HepG2 (cell line): ENCODE results near the gene PDE3B. TPM values are rescaled to one million over a fixed set of nuclear protein-coding genes. Genes with fewer than 3 reads are reported as not detected.

Experiments used
- ATAC-seq: fragments of 200-7000 bp; cut with Tn5 transposase; 3 replicates; pipeline ENCODE4 v1.9.1; 2020; ENCODE audit warnings: mild to moderate bottlenecking, moderate library complexity
- BruUV-seq: library from RNA; stranded (reverse); fragments of 400-500 nt; replicated peaks from 2 replicates; lab custom pipeline; 2021; lab: Mats Ljungman, UMichigan
- CTCF ChIA-PET: fragments of 300-600 bp; formaldehyde crosslinking; extraction: SDS; loops from one replicate; lab custom pipeline; 2021; ENCODE audit warnings: low total read pairs, inconsistent platforms, low intra/inter-chr PET ratio; lab: Yijun Ruan, JAX
- POLR2A ChIA-PET: fragments of 350-600 bp; sonication (Branson Sonifier 250); formaldehyde crosslinking; loops from one replicate; lab custom pipeline; 2020; ENCODE audit warnings: antibody characterized with exemption, inconsistent platforms; lab: Yijun Ruan, JAX
- DNase-seq: peaks from one replicate; pipeline ENCODE4 v3.0.0-alpha.2; 2015; ENCODE audit warnings: low spot score
- FAIRE-seq: peaks from 3 replicates; lab custom pipeline; 2011; peaks lifted over from hg19 to GRCh38; lab: Jason Lieb, UNC
- H2AFZ ChIP-seq: one replicate; pipeline ENCODE4 v1.6.1; 2011; ENCODE audit warnings: low read length, inconsistent platforms
- H3K27ac ChIP-seq: fragments of 300-600 bp; 3 replicates; pipeline ENCODE4 v1.8.0; 2011; ENCODE audit warnings: mixed run types, mild to moderate bottlenecking, mixed read lengths, low read length, inconsistent platforms; ENCODE audit not compliant: insufficient read depth; ENCODE audit errors: extremely low read length
- H3K27me3 ChIP-seq, 2 experiments: fragments of 200-600 bp in 1 of 2; 2 replicates in 1 of 2; 3 replicates in 1 of 2; pipeline versions ENCODE4 v1.6.0 to v1.8.0; 2011; ENCODE audit warnings: low read length in 2 of 2, mild to moderate bottlenecking in 2 of 2, moderate library complexity in 2 of 2, inconsistent platforms in 1 of 2; ENCODE audit not compliant: insufficient read depth in 2 of 2, control insufficient read depth in 1 of 2
- H3K36me3 ChIP-seq, 2 experiments: fragments of 200-600 bp in 1 of 2; replicated peaks in 1 of 2; 2 replicates in 1 of 2; 3 replicates in 1 of 2; pipeline versions ENCODE4 v1.5.1 to v1.8.0; 2011; ENCODE audit warnings: low read length in 2 of 2, inconsistent platforms in 1 of 2; ENCODE audit not compliant: insufficient read depth in 2 of 2, control insufficient read depth in 1 of 2
- H3K4me1 ChIP-seq: 2 replicates; pipeline ENCODE4 v1.5.1; 2012; ENCODE audit warnings: low read length, inconsistent platforms; ENCODE audit not compliant: insufficient read depth
- H3K4me2 ChIP-seq: 2 replicates; pipeline ENCODE4 v1.6.0; 2011; ENCODE audit warnings: low read depth, low read length, inconsistent platforms
- H3K4me3 ChIP-seq, 3 experiments: fragments of 200-600 bp in 1 of 3; sonication (generic), shearing (Covaris generic) in 1 of 3; replicated peaks in 1 of 3; 2 replicates each; pipeline ENCODE4 v1.5.1; 2011 to 2016; ENCODE audit warnings: low read length in 3 of 3, inconsistent platforms in 2 of 3, low read depth in 2 of 3, mild to moderate bottlenecking in 2 of 3, control low read depth in 1 of 3, mixed read lengths in 1 of 3; ENCODE audit not compliant: insufficient read depth in 1 of 3
- H3K79me2 ChIP-seq: one replicate; pipeline ENCODE4 v1.6.1; 2011; ENCODE audit warnings: low read length, inconsistent platforms; ENCODE audit not compliant: insufficient read depth
- H3K9ac ChIP-seq: 2 replicates; pipeline ENCODE4 v1.6.0; 2011; ENCODE audit warnings: mild to moderate bottlenecking, low read depth, low read length, inconsistent platforms; ENCODE audit not compliant: insufficient read depth
- H3K9me3 ChIP-seq: 2 replicates; pipeline ENCODE4 v1.5.1; 2012; ENCODE audit warnings: mild to moderate bottlenecking, low read length
- H4K20me1 ChIP-seq: 2 replicates; pipeline ENCODE4 v1.6.0; 2011; ENCODE audit warnings: inconsistent platforms, mild to moderate bottlenecking, low read length, moderate library complexity; ENCODE audit not compliant: insufficient read depth
- GZF1 ChIP-seq: sonication (generic); formaldehyde crosslinking; IDR thresholded peaks from 2 replicates; pipeline ENCODE4 v1.5.1; 2020; ENCODE audit warnings: mild to moderate bottlenecking, missing genetic modification reagents
- HMG20B ChIP-seq: conservative IDR thresholded peaks from 2 replicates; pipeline ENCODE4 v1.6.1; 2016; ENCODE audit warnings: missing genetic modification reagents, missing compliant biosample characterization
- ISL2 ChIP-seq: sonication (generic); formaldehyde crosslinking; IDR thresholded peaks from 2 replicates; pipeline ENCODE4 v1.5.0; 2020; ENCODE audit warnings: missing genetic modification reagents
- NAIF1 ChIP-seq: sonication (generic); formaldehyde crosslinking; IDR thresholded peaks from 2 replicates; pipeline ENCODE4 v1.5.0; 2020; ENCODE audit warnings: mild to moderate bottlenecking, missing genetic modification reagents, borderline replicate concordance
- NBN ChIP-seq: fragments of 450-650 bp; conservative IDR thresholded peaks from 2 replicates; pipeline ENCODE4 v1.6.1; 2017
- REXO4 ChIP-seq: sonication (generic); formaldehyde crosslinking; IDR thresholded peaks from 2 replicates; pipeline ENCODE4 v1.8.0; 2022; ENCODE audit warnings: missing genetic modification reagents, mild to moderate bottlenecking, borderline replicate concordance
- ZKSCAN1 ChIP-seq: fragments of 150-350 bp; IDR thresholded peaks from 2 replicates; pipeline ENCODE4 v1.6.1; 2014; ENCODE audit warnings: low read length
- ZNF225 ChIP-seq: sonication (generic); formaldehyde crosslinking; IDR thresholded peaks from 2 replicates; pipeline ENCODE4 v1.4.0; 2020; ENCODE audit warnings: mild to moderate bottlenecking, missing genetic modification reagents
- ZNF234 ChIP-seq: sonication (generic); formaldehyde crosslinking; conservative IDR thresholded peaks from 2 replicates; pipeline ENCODE4 v1.5.1; 2020; ENCODE audit warnings: mild to moderate bottlenecking, missing genetic modification reagents
- ZNF256 ChIP-seq: sonication (generic); formaldehyde crosslinking; conservative IDR thresholded peaks from 2 replicates; pipeline ENCODE4 v1.4.0; 2020; ENCODE audit warnings: missing genetic modification reagents
- ZNF619 ChIP-seq: sonication (generic); formaldehyde crosslinking; IDR thresholded peaks from 2 replicates; pipeline ENCODE4 v1.4.0; 2020; ENCODE audit warnings: mild to moderate bottlenecking, missing genetic modification reagents
- ZNF629 ChIP-seq: sonication (generic); formaldehyde crosslinking; conservative IDR thresholded peaks from 2 replicates; pipeline ENCODE4 v1.5.0; 2020; ENCODE audit warnings: missing genetic modification reagents
- ZNF761 ChIP-seq: sonication (generic); formaldehyde crosslinking; conservative IDR thresholded peaks from 2 replicates; pipeline ENCODE4 v1.4.0; 2020; ENCODE audit warnings: mild to moderate bottlenecking, missing genetic modification reagents
- ZNF781 ChIP-seq: sonication (generic); formaldehyde crosslinking; IDR thresholded peaks from 2 replicates; pipeline ENCODE4 v1.5.1; 2020; ENCODE audit warnings: borderline replicate concordance, mild to moderate bottlenecking, missing genetic modification reagents; ENCODE audit errors: not compliant biosample characterization
- WGBS: methylation state at CpG from one replicate; pipeline ENCODE4 v1.1.6; 2017; ENCODE audit warnings: low lambda C conversion rate; 5-methylcytosine and 5-hydroxymethylcytosine counted together
- in situ Hi-C: cut with HindIII; loops from 2 replicates; pipeline ENCODE4 v1.10.0; 2017; ENCODE audit warnings: low pct_unique_long_range_greater_than_20kb; ENCODE audit not compliant: extremely low pct_ligation_motif_present
- intact Hi-C: fragments of 100-400 bp; cut with micrococcal nuclease; formaldehyde crosslinking; loops from one replicate; pipeline ENCODE4 v1.10.0; 2022; ENCODE audit not compliant: unreplicated experiment
- polyA plus RNA-seq, 8 experiments: library from polyadenylated mRNA; depleted of rRNA in 3 of 8; stranded (reverse) in 7 of 8; unstranded in 1 of 8; fragments of >200 nt; fragmentation: Illumina TruSeq in 4 of 8; extraction: Trizol in 4 of 8; gene quantifications; 2 replicates each; pipeline versions ENCODE4 v1.2.1 to v1.2.3, GENCODE V29; 2011 to 2016; ENCODE audit warnings: low read depth in 4 of 8, missing spikeins in 1 of 8, mixed read lengths in 1 of 8; ENCODE audit not compliant: insufficient read depth in 1 of 8
- total RNA-seq, 5 experiments: library from RNA; depleted of rRNA; stranded (reverse); fragments of >200 nt; fragmentation: Illumina TruSeq; extraction: Trizol; gene quantifications; 2 replicates each; pipeline ENCODE4 v1.2.3, GENCODE V29; 2016; ENCODE audit warnings: low read depth in 1 of 5
- TF ChIP-seq, protein P1 (sequence below): sonication (generic); formaldehyde crosslinking; IDR thresholded peaks from 2 replicates; pipeline ENCODE4 v1.4.0; 2020; ENCODE audit warnings: missing genetic modification reagents
- TF ChIP-seq, protein P2 (sequence below): sonication (generic); formaldehyde crosslinking; IDR thresholded peaks from 2 replicates; pipeline ENCODE4 v1.5.0; 2020; ENCODE audit warnings: mild to moderate bottlenecking, missing genetic modification reagents

PDE3B gene
- total and polyA plus RNA-seq, 2 of the 13 experiments (the other 11 are each of a cell fraction or from before 2014, with no cell fraction given): 14.1 to 26.5 TPM

DNA sequence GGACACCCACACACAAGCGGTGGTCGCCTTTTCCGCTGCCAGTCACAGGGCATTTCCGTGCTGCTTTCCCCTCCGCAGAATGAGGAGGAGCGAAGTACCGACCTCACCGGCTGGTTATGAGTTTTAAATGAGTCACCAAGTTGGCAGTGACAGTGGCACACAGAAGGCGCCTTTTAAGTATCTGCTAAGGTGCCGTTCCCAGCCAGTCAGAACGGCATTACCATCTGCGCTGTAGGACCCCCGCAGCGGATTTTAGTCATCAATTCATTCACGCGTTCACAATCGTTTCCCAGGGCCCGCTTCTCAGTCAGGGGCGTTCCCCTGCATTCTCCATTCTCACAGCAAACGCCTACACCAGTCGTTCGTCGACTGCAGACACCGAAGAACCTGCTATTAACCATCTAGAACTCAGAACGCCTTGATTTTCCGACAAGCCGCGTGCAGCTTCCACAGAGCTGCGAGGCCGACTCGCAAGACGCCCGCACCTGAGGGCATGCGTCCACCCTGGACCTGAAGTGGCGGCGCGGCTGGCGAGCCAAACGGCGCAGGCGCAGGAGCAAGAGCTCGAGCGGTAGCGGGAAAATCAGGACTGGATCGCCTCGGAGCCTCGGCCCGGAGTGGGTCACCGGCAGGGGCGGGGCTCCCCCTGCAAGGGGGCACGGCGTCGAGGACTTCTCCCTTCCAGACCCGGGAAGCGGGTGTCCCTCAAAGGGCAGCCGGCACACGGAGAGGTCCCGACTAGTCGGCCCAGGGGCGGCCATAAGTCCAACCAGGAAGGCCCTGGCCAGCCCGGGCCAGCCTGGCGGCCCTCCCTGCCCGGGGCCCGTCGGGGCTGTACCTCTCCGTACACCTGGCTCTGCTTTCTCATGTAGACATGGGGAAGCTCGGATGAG is 247.8 kb downstream of the PDE3B start (continued):
- TF ChIP-seq, protein P1, sequence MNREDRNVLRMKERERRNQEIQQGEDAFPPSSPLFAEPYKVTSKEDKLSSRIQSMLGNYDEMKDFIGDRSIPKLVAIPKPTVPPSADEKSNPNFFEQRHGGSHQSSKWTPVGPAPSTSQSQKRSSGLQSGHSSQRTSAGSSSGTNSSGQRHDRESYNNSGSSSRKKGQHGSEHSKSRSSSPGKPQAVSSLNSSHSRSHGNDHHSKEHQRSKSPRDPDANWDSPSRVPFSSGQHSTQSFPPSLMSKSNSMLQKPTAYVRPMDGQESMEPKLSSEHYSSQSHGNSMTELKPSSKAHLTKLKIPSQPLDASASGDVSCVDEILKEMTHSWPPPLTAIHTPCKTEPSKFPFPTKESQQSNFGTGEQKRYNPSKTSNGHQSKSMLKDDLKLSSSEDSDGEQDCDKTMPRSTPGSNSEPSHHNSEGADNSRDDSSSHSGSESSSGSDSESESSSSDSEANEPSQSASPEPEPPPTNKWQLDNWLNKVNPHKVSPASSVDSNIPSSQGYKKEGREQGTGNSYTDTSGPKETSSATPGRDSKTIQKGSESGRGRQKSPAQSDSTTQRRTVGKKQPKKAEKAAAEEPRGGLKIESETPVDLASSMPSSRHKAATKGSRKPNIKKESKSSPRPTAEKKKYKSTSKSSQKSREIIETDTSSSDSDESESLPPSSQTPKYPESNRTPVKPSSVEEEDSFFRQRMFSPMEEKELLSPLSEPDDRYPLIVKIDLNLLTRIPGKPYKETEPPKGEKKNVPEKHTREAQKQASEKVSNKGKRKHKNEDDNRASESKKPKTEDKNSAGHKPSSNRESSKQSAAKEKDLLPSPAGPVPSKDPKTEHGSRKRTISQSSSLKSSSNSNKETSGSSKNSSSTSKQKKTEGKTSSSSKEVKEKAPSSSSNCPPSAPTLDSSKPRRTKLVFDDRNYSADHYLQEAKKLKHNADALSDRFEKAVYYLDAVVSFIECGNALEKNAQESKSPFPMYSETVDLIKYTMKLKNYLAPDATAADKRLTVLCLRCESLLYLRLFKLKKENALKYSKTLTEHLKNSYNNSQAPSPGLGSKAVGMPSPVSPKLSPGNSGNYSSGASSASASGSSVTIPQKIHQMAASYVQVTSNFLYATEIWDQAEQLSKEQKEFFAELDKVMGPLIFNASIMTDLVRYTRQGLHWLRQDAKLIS (CRISPR knock-in tag): no peak
- no peak for TF ChIP-seq REXO4 (CRISPR knock-in tag)

DNA sequence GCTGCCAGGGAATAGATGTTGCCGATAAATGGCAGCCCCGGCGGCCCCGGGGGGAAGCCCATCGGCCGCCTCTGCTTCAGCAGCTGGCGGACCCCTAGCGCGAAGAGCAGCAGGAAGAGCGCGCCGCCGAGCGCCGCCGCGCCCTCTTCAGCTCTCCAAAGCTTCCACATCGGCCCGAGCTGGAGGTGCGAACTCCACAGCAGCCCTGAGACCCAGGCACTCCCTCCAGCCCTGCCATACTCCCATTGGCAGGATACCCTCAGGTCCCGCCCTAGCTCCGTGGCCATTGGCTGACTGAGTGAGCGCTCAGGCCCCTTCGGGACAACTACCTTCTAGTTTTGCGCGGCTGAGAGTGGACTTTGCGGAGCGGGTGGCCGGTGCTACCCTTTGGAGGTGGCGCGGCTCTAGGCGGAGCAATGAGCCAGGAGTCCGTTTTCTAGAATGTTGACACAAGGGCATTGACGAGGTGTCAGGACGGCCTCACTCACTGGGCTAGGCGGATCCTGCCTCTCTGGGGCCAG is 248.5 kb downstream of the PDE3B start, which contains the start of gene CYP2R1:
CYP2R1 (minus strand) TSS at position 196 of the 521 bp plus-strand sequence; CDS start at position 170, 26 bp downstream.
- H2AFZ ChIP-seq: no peak within 1 kb of the TSS
- no peaks in the 10 kb centered on the region for H3K9me3 ChIP-seq
- H3K4me2 ChIP-seq: peak within 1 kb of the TSS; percentile 71
- intact Hi-C loops: no loop called here
- DNase-seq (peak; percentile 87), FAIRE-seq (peak; percentile 82), ATAC-seq (peak; percentile 100)
- H3K27ac ChIP-seq: no peak within 1 kb of the TSS
- H3K36me3 ChIP-seq: no peaks in the 10 kb centered on the region
- H3K9ac ChIP-seq: no peak within 1 kb of the TSS
- peak within 1 kb of the TSS; percentile 13 to 61 (median 42); a peak in 5 of 6 replicates for H3K4me3 ChIP-seq
- H4K20me1 ChIP-seq: no peaks in the 10 kb centered on the region
- in situ Hi-C loops: no loop called here
- WGBS: 0% methylated on average over 9 of the region's 36 CpGs
- peaks cover 7% of the 10 kb centered on the region for H3K4me1 ChIP-seq
- H3K27me3 ChIP-seq: 0 out of 5 replicates have a peak, but pooled peaks cover 0 to 1% of the 10 kb centered on the region in 2 experiments
- ChIA-PET POLR2A (interaction anchor here (1.5 kb wide), 1 partner anchor 16 kb away, joined by 9 read pairs; no protein-coding TSS in a partner anchor), CTCF (no interaction called here)
- no TSS peak for BruUV-seq
- H3K79me2 ChIP-seq: no peaks in the 10 kb centered on the region
- TF ChIP-seq NBN (no peak), ZNF619 (CRISPR knock-in tag) (0 out of 2 replicates have a peak, but pooled peaks have one; percentile 29), ZNF761 (no peak), ISL2 (CRISPR knock-in tag) (peak; percentile 22; the same call in 1 of the 2 replicates), ZNF225 (CRISPR knock-in tag) (no peak), NAIF1 (CRISPR knock-in tag) (no peak), ZNF234 (CRISPR knock-in tag) (no peak), ZKSCAN1 (no peak), GZF1 (CRISPR knock-in tag) (no peak), HMG20B (no peak), ZNF781 (CRISPR knock-in tag) (no peak), ZNF629 (CRISPR knock-in tag) (no peak), ZNF256 (CRISPR knock-in tag) (no peak)
- TF ChIP-seq, protein P2, sequence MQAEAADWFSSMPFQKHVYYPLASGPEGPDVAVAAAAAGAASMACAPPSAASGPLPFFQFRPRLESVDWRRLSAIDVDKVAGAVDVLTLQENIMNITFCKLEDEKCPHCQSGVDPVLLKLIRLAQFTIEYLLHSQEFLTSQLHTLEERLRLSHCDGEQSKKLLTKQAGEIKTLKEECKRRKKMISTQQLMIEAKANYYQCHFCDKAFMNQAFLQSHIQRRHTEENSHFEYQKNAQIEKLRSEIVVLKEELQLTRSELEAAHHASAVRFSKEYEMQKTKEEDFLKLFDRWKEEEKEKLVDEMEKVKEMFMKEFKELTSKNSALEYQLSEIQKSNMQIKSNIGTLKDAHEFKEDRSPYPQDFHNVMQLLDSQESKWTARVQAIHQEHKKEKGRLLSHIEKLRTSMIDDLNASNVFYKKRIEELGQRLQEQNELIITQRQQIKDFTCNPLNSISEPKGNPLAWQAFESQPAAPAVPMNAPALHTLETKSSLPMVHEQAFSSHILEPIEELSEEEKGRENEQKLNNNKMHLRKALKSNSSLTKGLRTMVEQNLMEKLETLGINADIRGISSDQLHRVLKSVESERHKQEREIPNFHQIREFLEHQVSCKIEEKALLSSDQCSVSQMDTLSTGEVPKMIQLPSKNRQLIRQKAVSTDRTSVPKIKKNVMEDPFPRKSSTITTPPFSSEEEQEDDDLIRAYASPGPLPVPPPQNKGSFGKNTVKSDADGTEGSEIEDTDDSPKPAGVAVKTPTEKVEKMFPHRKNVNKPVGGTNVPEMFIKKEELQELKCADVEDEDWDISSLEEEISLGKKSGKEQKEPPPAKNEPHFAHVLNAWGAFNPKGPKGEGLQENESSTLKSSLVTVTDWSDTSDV (CRISPR knock-in tag): no peak
